ENCODE results near the gene TYW1B.
"Not testable (repeated sequence)": the region's sequence is repeated elsewhere in the genome, so short reads cannot be mapped to it uniquely, and the experiment has no call there.

Gene TYW1B

GRCh38 chr7:72618435-72619180 is 209.4 kb downstream of the TYW1B start:
- H3K9ac ChIP-seq (ENCODE audit: low read depth, low read length); H3K4me3 ChIP-seq (ENCODE audit: low read depth, low read length): not testable (repeated sequence)

GRCh38 chr7:72609761-72610160 is 218.2 kb downstream of the TYW1B start:
- not testable (repeated sequence) for H3K9me3 ChIP-seq (ENCODE audit: control insufficient read depth, insufficient read depth, low read length); H3K27me3 ChIP-seq (ENCODE audit: control insufficient read depth, insufficient read depth, low read length); H3K4me1 ChIP-seq (ENCODE audit: control insufficient read depth, insufficient read depth, low read length); H3K36me3 ChIP-seq (ENCODE audit: control insufficient read depth, insufficient read depth, low read length); H3K4me3 ChIP-seq (ENCODE audit: low read depth, low read length); H3K9ac ChIP-seq (ENCODE audit: low read depth, low read length); H3K27ac ChIP-seq (ENCODE audit: low read depth, low read length)

More at GRCh38 chr7:72618435-72619180, 209.4 kb downstream of the TYW1B start:
- H3K4me1 ChIP-seq (ENCODE audit: control insufficient read depth, insufficient read depth, low read length): peaks cover 26% of the 10 kb centered on the region
- not testable (repeated sequence) for H3K27me3 ChIP-seq (ENCODE audit: control insufficient read depth, insufficient read depth, low read length); H3K9me3 ChIP-seq (ENCODE audit: control insufficient read depth, insufficient read depth, low read length); H3K27ac ChIP-seq (ENCODE audit: low read depth, low read length); H3K36me3 ChIP-seq (ENCODE audit: control insufficient read depth, insufficient read depth, low read length)

- not testable (repeated sequence) for H3K27ac ChIP-seq (ENCODE audit: low read depth, low read length); H3K4me3 ChIP-seq (ENCODE audit: low read depth, low read length); H3K36me3 ChIP-seq (ENCODE audit: control insufficient read depth, insufficient read depth, low read length); H3K4me1 ChIP-seq (ENCODE audit: control insufficient read depth, insufficient read depth, low read length); H3K9me3 ChIP-seq (ENCODE audit: control insufficient read depth, insufficient read depth, low read length); H3K9ac ChIP-seq (ENCODE audit: low read depth, low read length); H3K27me3 ChIP-seq (ENCODE audit: control insufficient read depth, insufficient read depth, low read length)
Measured at GRCh38 chr7:72607988-72608387, 220.0 kb downstream of the TYW1B start.

GRCh38 chr7:72605863-72606431 is 222.1 kb downstream of the TYW1B start:
- H3K27me3 ChIP-seq (ENCODE audit: control insufficient read depth, insufficient read depth, low read length); H3K4me1 ChIP-seq (ENCODE audit: control insufficient read depth, insufficient read depth, low read length); H3K27ac ChIP-seq (ENCODE audit: low read depth, low read length): not testable (repeated sequence)

GRCh38 chr7:72604771-72605611 is 223.0 kb downstream of the TYW1B start:
- not testable (repeated sequence) for H3K4me1 ChIP-seq (ENCODE audit: control insufficient read depth, insufficient read depth, low read length); H3K36me3 ChIP-seq (ENCODE audit: control insufficient read depth, insufficient read depth, low read length); H3K9me3 ChIP-seq (ENCODE audit: control insufficient read depth, insufficient read depth, low read length); H3K27me3 ChIP-seq (ENCODE audit: control insufficient read depth, insufficient read depth, low read length); H3K4me3 ChIP-seq (ENCODE audit: low read depth, low read length); H3K9ac ChIP-seq (ENCODE audit: low read depth, low read length); H3K27ac ChIP-seq (ENCODE audit: low read depth, low read length)

More at GRCh38 chr7:72605863-72606431, 222.1 kb downstream of the TYW1B start:
- not testable (repeated sequence) for H3K36me3 ChIP-seq (ENCODE audit: control insufficient read depth, insufficient read depth, low read length); H3K4me3 ChIP-seq (ENCODE audit: low read depth, low read length); H3K9ac ChIP-seq (ENCODE audit: low read depth, low read length); H3K9me3 ChIP-seq (ENCODE audit: control insufficient read depth, insufficient read depth, low read length)

GRCh38 chr7:72603476-72603875 is 224.5 kb downstream of the TYW1B start:
- H3K4me1 ChIP-seq (ENCODE audit: control insufficient read depth, insufficient read depth, low read length); H3K27me3 ChIP-seq (ENCODE audit: control insufficient read depth, insufficient read depth, low read length); H3K36me3 ChIP-seq (ENCODE audit: control insufficient read depth, insufficient read depth, low read length); H3K4me3 ChIP-seq (ENCODE audit: low read depth, low read length); H3K9ac ChIP-seq (ENCODE audit: low read depth, low read length); H3K9me3 ChIP-seq (ENCODE audit: control insufficient read depth, insufficient read depth, low read length); H3K27ac ChIP-seq (ENCODE audit: low read depth, low read length): not testable (repeated sequence)

- no peak overlapping the region for H3K9ac ChIP-seq (ENCODE audit: low read depth, low read length)
- no peak overlapping the region for H3K4me3 ChIP-seq (ENCODE audit: low read depth, low read length)
- H3K9me3 ChIP-seq (ENCODE audit: control insufficient read depth, insufficient read depth, low read length): no peaks in the 10 kb centered on the region
- H3K4me1 ChIP-seq (ENCODE audit: control insufficient read depth, insufficient read depth, low read length): no peaks in the 10 kb centered on the region
- no peak overlapping the region for H3K27ac ChIP-seq (ENCODE audit: low read depth, low read length)
- no peaks in the 10 kb centered on the region for H3K36me3 ChIP-seq (ENCODE audit: control insufficient read depth, insufficient read depth, low read length)
- H3K27me3 ChIP-seq (ENCODE audit: control insufficient read depth, insufficient read depth, low read length): no peaks in the 10 kb centered on the region
Measured at GRCh38 chr7:72603073-72603472, 224.9 kb downstream of the TYW1B start.

GRCh38 chr7:72601683-72602082 is 226.3 kb downstream of the TYW1B start:
- not testable (repeated sequence) for H3K4me3 ChIP-seq (ENCODE audit: low read depth, low read length); H3K27ac ChIP-seq (ENCODE audit: low read depth, low read length); H3K36me3 ChIP-seq (ENCODE audit: control insufficient read depth, insufficient read depth, low read length); H3K9ac ChIP-seq (ENCODE audit: low read depth, low read length); H3K27me3 ChIP-seq (ENCODE audit: control insufficient read depth, insufficient read depth, low read length); H3K4me1 ChIP-seq (ENCODE audit: control insufficient read depth, insufficient read depth, low read length); H3K9me3 ChIP-seq (ENCODE audit: control insufficient read depth, insufficient read depth, low read length)

GRCh38 chr7:72590023-72590422 is 238.0 kb downstream of the TYW1B start:
- H3K4me1 ChIP-seq (ENCODE audit: control insufficient read depth, insufficient read depth, low read length); H3K9ac ChIP-seq (ENCODE audit: low read depth, low read length); H3K27me3 ChIP-seq (ENCODE audit: control insufficient read depth, insufficient read depth, low read length); H3K9me3 ChIP-seq (ENCODE audit: control insufficient read depth, insufficient read depth, low read length); H3K4me3 ChIP-seq (ENCODE audit: low read depth, low read length); H3K27ac ChIP-seq (ENCODE audit: low read depth, low read length); H3K36me3 ChIP-seq (ENCODE audit: control insufficient read depth, insufficient read depth, low read length): not testable (repeated sequence)

GRCh38 chr7:72587267-72587666 is 240.7 kb downstream of the TYW1B start:
- H3K27me3 ChIP-seq (ENCODE audit: control insufficient read depth, insufficient read depth, low read length); H3K36me3 ChIP-seq (ENCODE audit: control insufficient read depth, insufficient read depth, low read length); H3K4me1 ChIP-seq (ENCODE audit: control insufficient read depth, insufficient read depth, low read length); H3K4me3 ChIP-seq (ENCODE audit: low read depth, low read length); H3K9ac ChIP-seq (ENCODE audit: low read depth, low read length); H3K27ac ChIP-seq (ENCODE audit: low read depth, low read length); H3K9me3 ChIP-seq (ENCODE audit: control insufficient read depth, insufficient read depth, low read length): not testable (repeated sequence)

- H3K27ac ChIP-seq (ENCODE audit: low read depth, low read length); H3K36me3 ChIP-seq (ENCODE audit: control insufficient read depth, insufficient read depth, low read length); H3K27me3 ChIP-seq (ENCODE audit: control insufficient read depth, insufficient read depth, low read length); H3K4me3 ChIP-seq (ENCODE audit: low read depth, low read length); H3K9ac ChIP-seq (ENCODE audit: low read depth, low read length); H3K9me3 ChIP-seq (ENCODE audit: control insufficient read depth, insufficient read depth, low read length); H3K4me1 ChIP-seq (ENCODE audit: control insufficient read depth, insufficient read depth, low read length): not testable (repeated sequence)
Measured at GRCh38 chr7:72584576-72584975, 243.4 kb downstream of the TYW1B start.
